HEK293 (cell line): Measurements from ENCODE around the gene RER1.

ENCODE experiments used
- CTCF ChIA-PET: fragments of 350-600 bp; formaldehyde crosslinking; extraction: SDS; loops from one replicate; lab custom pipeline; 2021; ENCODE audit warnings: antibody characterized with exemption; lab: Yijun Ruan, JAX
- POLR2A ChIA-PET: fragments of 300-600 bp; formaldehyde crosslinking; extraction: SDS; loops from one replicate; lab custom pipeline; 2020; ENCODE audit warnings: antibody characterized with exemption, inconsistent platforms; lab: Yijun Ruan, JAX
- H3K27ac ChIP-seq: fragments of 200-500 bp; sonication (Bioruptor generic); 2 replicates; pipeline ENCODE4 v1.5.1; 2014; ENCODE audit warnings: low read depth, low read length, control low read depth, inconsistent platforms; ENCODE audit errors: extremely low read depth
- H3K36me3 ChIP-seq, 2 experiments: fragments of 200-500 bp in 1 of 2; sonication (Bioruptor generic) in 1 of 2; 1 replicate in 1 of 2; 2 replicates in 1 of 2; pipeline ENCODE4 v1.5.1; 2014 to 2017; ENCODE audit warnings: inconsistent platforms in 2 of 2, low read length in 2 of 2; ENCODE audit not compliant: control insufficient read depth in 2 of 2, insufficient read depth in 1 of 2
- H3K4me1 ChIP-seq: fragments of 200-500 bp; sonication (Bioruptor generic); 2 replicates; pipeline ENCODE4 v1.5.1; 2014; ENCODE audit warnings: mild to moderate bottlenecking, low read length, inconsistent platforms; ENCODE audit not compliant: control insufficient read depth, insufficient read depth
- H3K4me3 ChIP-seq: 2 replicates; pipeline ENCODE4 v1.5.1; 2011; ENCODE audit warnings: low read depth, mild to moderate bottlenecking, control low read depth, low read length, moderate library complexity
- H3K9me3 ChIP-seq: fragments of 200-500 bp; sonication (Bioruptor generic); 2 replicates; pipeline ENCODE4 v1.5.1; 2014; ENCODE audit warnings: low read depth, low read length, inconsistent platforms; ENCODE audit not compliant: control insufficient read depth, insufficient read depth
- FEZF1 ChIP-seq: fragments of 450-650 bp; formaldehyde crosslinking; IDR thresholded peaks from 2 replicates; pipeline ENCODE4 v1.5.1; 2016; ENCODE audit warnings: missing biosample characterization, missing genetic modification characterization
- HOXC10 ChIP-seq: sonication (generic); formaldehyde crosslinking; IDR thresholded peaks from 2 replicates; pipeline ENCODE4 v1.8.1; 2023; ENCODE audit warnings: mild to moderate bottlenecking, missing genetic modification reagents
- KLF1 ChIP-seq: fragments of 450-650 bp; formaldehyde crosslinking; IDR thresholded peaks from 2 replicates; pipeline ENCODE4 v1.5.1; 2016; ENCODE audit warnings: missing biosample characterization, missing genetic modification characterization
- KLF16 ChIP-seq: fragments of 450-650 bp; formaldehyde crosslinking; IDR thresholded peaks from 2 replicates; pipeline ENCODE4 v1.5.1; 2017; ENCODE audit warnings: missing biosample characterization, missing genetic modification characterization
- KLF9 ChIP-seq: fragments of 450-650 bp; formaldehyde crosslinking; IDR thresholded peaks from 2 replicates; pipeline ENCODE4 v1.5.1; 2016; ENCODE audit warnings: missing biosample characterization, missing genetic modification characterization, low read depth
- MYNN ChIP-seq: fragments of 450-650 bp; formaldehyde crosslinking; IDR thresholded peaks from 2 replicates; pipeline ENCODE4 v1.5.1; 2016; ENCODE audit warnings: missing biosample characterization, missing genetic modification characterization, borderline replicate concordance
- PRDM1 ChIP-seq: fragments of 450-650 bp; formaldehyde crosslinking; IDR thresholded peaks from 2 replicates; pipeline ENCODE4; 2016; ENCODE audit warnings: missing biosample characterization, missing genetic modification characterization
- REPIN1 ChIP-seq: fragments of 450-650 bp; formaldehyde crosslinking; IDR thresholded peaks from 2 replicates; pipeline ENCODE4 v1.5.1; 2017; ENCODE audit warnings: missing biosample characterization, missing genetic modification characterization, low read depth
- SCRT1 ChIP-seq: fragments of 450-650 bp; formaldehyde crosslinking; IDR thresholded peaks from 2 replicates; pipeline ENCODE4 v1.5.1; 2016; ENCODE audit warnings: missing biosample characterization, missing genetic modification characterization, borderline replicate concordance
- ZNF121 ChIP-seq: fragments of 450-650 bp; formaldehyde crosslinking; IDR thresholded peaks from 2 replicates; pipeline ENCODE4 v1.5.1; 2016; ENCODE audit warnings: missing biosample characterization, missing genetic modification characterization
- ZNF140 ChIP-seq: fragments of 450-650 bp; formaldehyde crosslinking; IDR thresholded peaks from 2 replicates; pipeline ENCODE4 v1.5.1; 2016; ENCODE audit warnings: missing biosample characterization, missing genetic modification characterization
- ZNF248 ChIP-seq: fragments of 450-650 bp; formaldehyde crosslinking; IDR thresholded peaks from 2 replicates; pipeline ENCODE4 v1.5.1; 2017; ENCODE audit warnings: missing biosample characterization, missing genetic modification characterization
- ZNF266 ChIP-seq: fragments of 450-650 bp; formaldehyde crosslinking; IDR thresholded peaks from 2 replicates; pipeline ENCODE4 v1.5.1; 2016; ENCODE audit warnings: missing biosample characterization, missing genetic modification characterization, low read depth
- ZNF274 ChIP-seq, 2 experiments: fragments of 200-500 bp in 1 of 2; fragments of 450-650 bp in 1 of 2; sonication (Bioruptor generic) in 1 of 2; formaldehyde crosslinking in 1 of 2; IDR thresholded peaks; 2 replicates each; pipeline versions ENCODE4 v1.5.1 to v1.6.1; 2014 to 2016; ENCODE audit warnings: borderline replicate concordance in 1 of 2, inconsistent platforms in 1 of 2, low read length in 1 of 2, missing biosample characterization in 1 of 2, missing genetic modification characterization in 1 of 2
- ZNF311 ChIP-seq: fragments of 450-650 bp; formaldehyde crosslinking; IDR thresholded peaks from 2 replicates; pipeline ENCODE4 v1.5.1; 2017; ENCODE audit warnings: missing biosample characterization, missing genetic modification characterization, borderline replicate concordance
- ZNF341 ChIP-seq: fragments of 450-650 bp; formaldehyde crosslinking; IDR thresholded peaks from 2 replicates; pipeline ENCODE4; 2016; ENCODE audit warnings: low read depth, missing biosample characterization, missing genetic modification characterization
- ZNF404 ChIP-seq: fragments of 450-650 bp; formaldehyde crosslinking; IDR thresholded peaks from 2 replicates; pipeline ENCODE4 v1.5.1; 2017; ENCODE audit warnings: missing biosample characterization, missing genetic modification characterization
- ZNF423 ChIP-seq: fragments of 450-650 bp; formaldehyde crosslinking; IDR thresholded peaks from 2 replicates; pipeline ENCODE4 v1.5.1; 2016; ENCODE audit warnings: missing biosample characterization, missing genetic modification characterization
- ZNF473 ChIP-seq: fragments of 450-650 bp; formaldehyde crosslinking; IDR thresholded peaks from 2 replicates; pipeline ENCODE4 v1.5.1; 2017; ENCODE audit warnings: missing biosample characterization, missing genetic modification characterization
- ZNF510 ChIP-seq: fragments of 450-650 bp; formaldehyde crosslinking; IDR thresholded peaks from 2 replicates; pipeline ENCODE4 v1.5.1; 2018; ENCODE audit warnings: mild to moderate bottlenecking, missing genetic modification characterization, missing biosample characterization; ENCODE audit not compliant: insufficient replicate concordance
- ZNF549 ChIP-seq: fragments of 450-650 bp; IDR thresholded peaks from 2 replicates; pipeline ENCODE4 v1.5.1; 2018; ENCODE audit warnings: missing biosample characterization, missing genetic modification characterization, mild to moderate bottlenecking, inconsistent platforms, moderate library complexity
- ZNF664 ChIP-seq: fragments of 450-650 bp; formaldehyde crosslinking; IDR thresholded peaks from 2 replicates; pipeline ENCODE4 v1.5.1; 2016; ENCODE audit warnings: missing biosample characterization, missing genetic modification characterization
- ZSCAN30 ChIP-seq: fragments of 450-650 bp; IDR thresholded peaks from 2 replicates; pipeline ENCODE4 v1.5.1; 2018; ENCODE audit warnings: missing biosample characterization, mild to moderate bottlenecking, missing genetic modification characterization, moderate library complexity
- TF ChIP-seq, protein P1 (sequence below): fragments of 450-650 bp; formaldehyde crosslinking; IDR thresholded peaks from 2 replicates; pipeline ENCODE4 v1.5.1; 2016; ENCODE audit warnings: missing biosample characterization, missing genetic modification characterization
- TF ChIP-seq, protein P2 (sequence below): fragments of 450-650 bp; formaldehyde crosslinking; IDR thresholded peaks from 2 replicates; pipeline ENCODE4 v1.5.1; 2016; ENCODE audit warnings: missing biosample characterization, missing genetic modification characterization
- TF ChIP-seq, protein P3 (sequence below): fragments of 450-650 bp; formaldehyde crosslinking; IDR thresholded peaks from 2 replicates; pipeline ENCODE4 v1.5.1; 2017; ENCODE audit warnings: missing biosample characterization, missing genetic modification characterization
- TF ChIP-seq, protein P4 (sequence below): fragments of 450-650 bp; formaldehyde crosslinking; conservative IDR thresholded peaks from 2 replicates; pipeline ENCODE4 v1.5.1; 2016; ENCODE audit warnings: low read depth, missing biosample characterization, missing genetic modification characterization

RER1 gene

DNA sequence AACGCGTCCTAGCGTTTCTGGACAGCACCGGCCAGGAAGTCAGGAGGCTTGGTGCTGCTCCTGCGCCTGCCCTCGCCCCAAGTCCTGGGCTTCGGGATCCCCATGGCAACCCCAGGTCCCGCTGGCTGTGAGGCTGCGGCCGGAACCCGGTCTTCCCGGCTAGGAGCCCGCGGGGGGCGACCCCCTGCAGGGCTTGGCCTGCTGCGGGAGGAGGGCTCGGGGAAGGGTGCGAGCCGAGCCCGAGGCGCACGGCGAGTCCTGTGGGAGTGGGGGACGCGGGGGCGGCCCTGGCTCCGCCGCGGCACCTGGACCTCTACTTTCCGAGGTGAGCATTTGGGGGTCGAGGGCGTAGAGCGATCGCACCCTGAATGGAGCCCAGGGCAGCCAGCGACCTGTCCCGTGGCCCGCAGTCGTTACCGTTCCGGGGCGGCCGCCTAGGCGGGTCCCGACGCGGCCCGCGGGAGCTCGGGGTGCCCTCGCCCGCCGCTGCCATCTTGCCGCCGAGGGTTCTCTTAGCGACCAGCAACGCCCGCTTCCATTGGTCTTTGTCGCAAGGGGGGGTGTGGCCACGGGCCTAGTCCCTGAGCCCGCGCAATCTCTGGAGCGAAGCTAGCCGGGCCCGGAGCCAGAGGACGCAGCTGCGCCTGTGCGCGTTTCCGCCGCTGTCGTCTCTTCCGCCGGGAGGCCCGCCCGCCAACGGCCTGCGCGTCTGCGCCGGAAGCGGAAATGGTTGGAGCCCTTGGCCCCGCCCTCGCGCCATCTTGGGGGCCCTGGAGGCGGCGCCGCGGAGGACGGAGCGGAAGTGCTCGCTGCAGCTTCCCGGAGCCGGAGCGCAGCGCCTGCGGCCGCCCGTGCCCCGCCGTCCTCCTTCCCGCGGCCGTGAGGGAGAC, at the start of gene RER1, which contains the start of gene MORN1 (continued):
- no peak for TF ChIP-seq ZNF266 (tag by site-specific recombination)
- TF ChIP-seq KLF16 (tag by site-specific recombination) = peak; percentile 31; the same call in 1 of the 2 replicates
- no peak for TF ChIP-seq ZNF311
- no peak for TF ChIP-seq REPIN1 (tag by site-specific recombination)
- no peak for TF ChIP-seq ZNF549 (tag by site-specific recombination)
- TF ChIP-seq ZNF510 = no peak
- peak; percentile 91 for TF ChIP-seq KLF9 (tag by site-specific recombination)
- TF ChIP-seq ZNF341 (tag by site-specific recombination) = 0 out of 2 replicates have a peak, but pooled peaks have one; percentile 18
- TF ChIP-seq ZNF274 (IDR thresholded peaks at IDR 0.05; ENCODE audit: low read length) = no peak
- no peak for TF ChIP-seq ZNF274 (tag by site-specific recombination; IDR thresholded peaks at IDR 0.05; ENCODE audit: borderline replicate concordance)
- TF ChIP-seq ZNF121 (tag by site-specific recombination) = no peak
- TF ChIP-seq, protein P1, sequence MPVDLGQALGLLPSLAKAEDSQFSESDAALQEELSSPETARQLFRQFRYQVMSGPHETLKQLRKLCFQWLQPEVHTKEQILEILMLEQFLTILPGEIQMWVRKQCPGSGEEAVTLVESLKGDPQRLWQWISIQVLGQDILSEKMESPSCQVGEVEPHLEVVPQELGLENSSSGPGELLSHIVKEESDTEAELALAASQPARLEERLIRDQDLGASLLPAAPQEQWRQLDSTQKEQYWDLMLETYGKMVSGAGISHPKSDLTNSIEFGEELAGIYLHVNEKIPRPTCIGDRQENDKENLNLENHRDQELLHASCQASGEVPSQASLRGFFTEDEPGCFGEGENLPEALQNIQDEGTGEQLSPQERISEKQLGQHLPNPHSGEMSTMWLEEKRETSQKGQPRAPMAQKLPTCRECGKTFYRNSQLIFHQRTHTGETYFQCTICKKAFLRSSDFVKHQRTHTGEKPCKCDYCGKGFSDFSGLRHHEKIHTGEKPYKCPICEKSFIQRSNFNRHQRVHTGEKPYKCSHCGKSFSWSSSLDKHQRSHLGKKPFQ (tag by site-specific recombination) = no peak
- no peak for TF ChIP-seq ZNF404 (tag by site-specific recombination)
- no peak for TF ChIP-seq SCRT1
- 0 out of 2 replicates have a peak, but pooled peaks have one; percentile 41 for TF ChIP-seq ZNF423 (tag by site-specific recombination)
- TF ChIP-seq, protein P2, sequence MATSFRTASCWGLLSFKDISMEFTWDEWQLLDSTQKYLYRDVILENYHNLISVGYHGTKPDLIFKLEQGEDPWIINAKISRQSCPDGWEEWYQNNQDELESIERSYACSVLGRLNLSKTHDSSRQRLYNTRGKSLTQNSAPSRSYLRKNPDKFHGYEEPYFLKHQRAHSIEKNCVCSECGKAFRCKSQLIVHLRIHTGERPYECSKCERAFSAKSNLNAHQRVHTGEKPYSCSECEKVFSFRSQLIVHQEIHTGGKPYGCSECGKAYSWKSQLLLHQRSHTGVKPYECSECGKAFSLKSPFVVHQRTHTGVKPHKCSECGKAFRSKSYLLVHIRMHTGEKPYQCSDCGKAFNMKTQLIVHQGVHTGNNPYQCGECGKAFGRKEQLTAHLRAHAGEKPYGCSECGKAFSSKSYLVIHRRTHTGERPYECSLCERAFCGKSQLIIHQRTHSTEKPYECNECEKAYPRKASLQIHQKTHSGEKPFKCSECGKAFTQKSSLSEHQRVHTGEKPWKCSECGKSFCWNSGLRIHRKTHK = no peak

DNA sequence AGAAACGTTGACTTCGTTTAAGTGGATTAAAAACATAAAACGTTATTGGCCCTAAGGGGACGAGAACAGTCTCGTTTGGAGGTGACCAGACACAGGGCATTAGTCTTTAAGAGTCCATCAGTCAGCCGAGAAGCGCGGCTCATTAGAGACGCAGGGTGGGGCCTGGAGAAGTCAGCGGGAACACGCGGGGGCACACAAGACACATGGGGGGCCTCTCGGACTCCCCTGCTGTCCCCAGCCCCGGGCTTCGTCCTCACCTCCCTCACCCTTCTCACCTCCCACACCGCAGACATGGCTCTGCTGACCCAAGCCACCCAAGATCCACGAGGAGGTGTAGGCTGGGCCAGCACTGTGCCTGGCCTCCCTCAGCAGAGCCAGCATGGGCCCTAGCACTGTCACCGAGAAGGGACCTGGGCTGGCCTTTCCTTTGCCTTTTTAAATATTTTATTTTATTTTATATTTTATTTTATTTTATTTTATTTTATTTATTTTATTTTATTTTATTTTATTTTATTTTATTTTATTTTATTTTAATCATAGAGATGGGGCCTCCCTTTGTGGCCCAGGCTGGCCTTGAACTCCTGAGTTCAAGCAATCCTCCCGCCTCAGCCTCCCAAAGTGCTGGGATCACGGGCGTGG, 49.1 kb upstream of the RER1 start:
- H3K4me3 ChIP-seq = no peak overlapping the region
- no peaks in the 10 kb centered on the region for H3K4me1 ChIP-seq
- H3K9me3 ChIP-seq = no peaks in the 10 kb centered on the region
- H3K27ac ChIP-seq = no peak overlapping the region
- ChIA-PET CTCF (no interaction called here), POLR2A (no interaction called here)
- no peaks in the 10 kb centered on the region for H3K36me3 ChIP-seq
- TF ChIP-seq, protein P3, sequence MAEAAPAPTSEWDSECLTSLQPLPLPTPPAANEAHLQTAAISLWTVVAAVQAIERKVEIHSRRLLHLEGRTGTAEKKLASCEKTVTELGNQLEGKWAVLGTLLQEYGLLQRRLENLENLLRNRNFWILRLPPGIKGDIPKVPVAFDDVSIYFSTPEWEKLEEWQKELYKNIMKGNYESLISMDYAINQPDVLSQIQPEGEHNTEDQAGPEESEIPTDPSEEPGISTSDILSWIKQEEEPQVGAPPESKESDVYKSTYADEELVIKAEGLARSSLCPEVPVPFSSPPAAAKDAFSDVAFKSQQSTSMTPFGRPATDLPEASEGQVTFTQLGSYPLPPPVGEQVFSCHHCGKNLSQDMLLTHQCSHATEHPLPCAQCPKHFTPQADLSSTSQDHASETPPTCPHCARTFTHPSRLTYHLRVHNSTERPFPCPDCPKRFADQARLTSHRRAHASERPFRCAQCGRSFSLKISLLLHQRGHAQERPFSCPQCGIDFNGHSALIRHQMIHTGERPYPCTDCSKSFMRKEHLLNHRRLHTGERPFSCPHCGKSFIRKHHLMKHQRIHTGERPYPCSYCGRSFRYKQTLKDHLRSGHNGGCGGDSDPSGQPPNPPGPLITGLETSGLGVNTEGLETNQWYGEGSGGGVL = no peak
- no peak for TF ChIP-seq ZNF473 (tag by site-specific recombination)
- TF ChIP-seq ZNF140 (tag by site-specific recombination) = no peak
- no peak for TF ChIP-seq ZNF664 (tag by site-specific recombination)
- TF ChIP-seq HOXC10 = no peak
- no peak for TF ChIP-seq KLF1 (tag by site-specific recombination)
- TF ChIP-seq ZNF248 = no peak
- TF ChIP-seq, protein P4, sequence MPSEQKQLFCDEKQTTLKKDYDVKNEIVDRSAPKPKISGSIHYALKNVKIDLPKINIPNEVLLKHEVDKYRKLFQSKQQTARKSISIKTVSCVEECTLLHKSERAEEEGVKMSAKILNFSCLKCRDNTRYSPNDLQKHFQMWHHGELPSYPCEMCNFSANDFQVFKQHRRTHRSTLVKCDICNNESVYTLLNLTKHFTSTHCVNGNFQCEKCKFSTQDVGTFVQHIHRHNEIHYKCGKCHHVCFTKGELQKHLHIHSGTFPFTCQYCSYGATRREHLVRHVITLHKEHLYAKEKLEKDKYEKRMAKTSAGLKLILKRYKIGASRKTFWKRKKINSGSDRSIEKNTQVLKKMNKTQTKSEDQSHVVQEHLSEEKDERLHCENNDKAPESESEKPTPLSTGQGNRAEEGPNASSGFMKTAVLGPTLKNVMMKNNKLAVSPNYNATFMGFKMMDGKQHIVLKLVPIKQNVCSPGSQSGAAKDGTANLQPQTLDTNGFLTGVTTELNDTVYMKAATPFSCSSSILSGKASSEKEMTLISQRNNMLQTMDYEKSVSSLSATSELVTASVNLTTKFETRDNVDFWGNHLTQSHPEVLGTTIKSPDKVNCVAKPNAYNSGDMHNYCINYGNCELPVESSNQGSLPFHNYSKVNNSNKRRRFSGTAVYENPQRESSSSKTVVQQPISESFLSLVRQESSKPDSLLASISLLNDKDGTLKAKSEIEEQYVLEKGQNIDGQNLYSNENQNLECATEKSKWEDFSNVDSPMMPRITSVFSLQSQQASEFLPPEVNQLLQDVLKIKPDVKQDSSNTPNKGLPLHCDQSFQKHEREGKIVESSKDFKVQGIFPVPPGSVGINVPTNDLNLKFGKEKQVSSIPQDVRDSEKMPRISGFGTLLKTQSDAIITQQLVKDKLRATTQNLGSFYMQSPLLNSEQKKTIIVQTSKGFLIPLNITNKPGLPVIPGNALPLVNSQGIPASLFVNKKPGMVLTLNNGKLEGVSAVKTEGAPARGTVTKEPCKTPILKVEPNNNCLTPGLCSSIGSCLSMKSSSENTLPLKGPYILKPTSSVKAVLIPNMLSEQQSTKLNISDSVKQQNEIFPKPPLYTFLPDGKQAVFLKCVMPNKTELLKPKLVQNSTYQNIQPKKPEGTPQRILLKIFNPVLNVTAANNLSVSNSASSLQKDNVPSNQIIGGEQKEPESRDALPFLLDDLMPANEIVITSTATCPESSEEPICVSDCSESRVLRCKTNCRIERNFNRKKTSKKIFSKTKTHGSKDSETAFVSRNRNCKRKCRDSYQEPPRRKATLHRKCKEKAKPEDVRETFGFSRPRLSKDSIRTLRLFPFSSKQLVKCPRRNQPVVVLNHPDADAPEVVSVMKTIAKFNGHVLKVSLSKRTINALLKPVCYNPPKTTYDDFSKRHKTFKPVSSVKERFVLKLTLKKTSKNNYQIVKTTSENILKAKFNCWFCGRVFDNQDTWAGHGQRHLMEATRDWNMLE (tag by site-specific recombination) = no peak
- TF ChIP-seq ZSCAN30 (tag by site-specific recombination) = no peak
- TF ChIP-seq FEZF1 (tag by site-specific recombination) = no peak
- no peak for TF ChIP-seq MYNN
- no peak for TF ChIP-seq PRDM1 (tag by site-specific recombination)
